Activated T-cell treated with anti-CD3 and anti-CD28 coated beads, Interleukin-2, amount 50 U/mL, for 24 hours (primary cell): Measurements from ENCODE around the gene HERPUD2.
"Not testable (repeated sequence)": the region's sequence is repeated elsewhere in the genome, so short reads cannot be mapped to it uniquely, and the experiment has no call there.

ENCODE experiments used
- DNase-seq: peaks from one replicate; pipeline ENCODE4 v3.0.0-alpha.2; 2020
- H3K27ac Mint-ChIP-seq: 2 replicates; pipeline ENCODE4 v1.8.0; 2020; ENCODE audit warnings: mild to moderate bottlenecking, mixed read lengths
- H3K27me3 Mint-ChIP-seq: 2 replicates; pipeline ENCODE4 v1.8.0; 2020; ENCODE audit warnings: mixed read lengths
- H3K36me3 Mint-ChIP-seq: 2 replicates; pipeline ENCODE4 v1.8.0; 2020; ENCODE audit warnings: low read depth, mixed read lengths
- H3K4me1 Mint-ChIP-seq: 2 replicates; pipeline ENCODE4 v1.8.0; 2020; ENCODE audit warnings: low read depth, mixed read lengths
- H3K4me3 Mint-ChIP-seq: 2 replicates; pipeline ENCODE4 v1.8.0; 2020; ENCODE audit warnings: mild to moderate bottlenecking, moderate library complexity, mixed read lengths
- H3K9me3 Mint-ChIP-seq: 2 replicates; pipeline ENCODE4 v1.8.0; 2020; ENCODE audit warnings: mixed read lengths

HERPUD2 gene

DNA sequence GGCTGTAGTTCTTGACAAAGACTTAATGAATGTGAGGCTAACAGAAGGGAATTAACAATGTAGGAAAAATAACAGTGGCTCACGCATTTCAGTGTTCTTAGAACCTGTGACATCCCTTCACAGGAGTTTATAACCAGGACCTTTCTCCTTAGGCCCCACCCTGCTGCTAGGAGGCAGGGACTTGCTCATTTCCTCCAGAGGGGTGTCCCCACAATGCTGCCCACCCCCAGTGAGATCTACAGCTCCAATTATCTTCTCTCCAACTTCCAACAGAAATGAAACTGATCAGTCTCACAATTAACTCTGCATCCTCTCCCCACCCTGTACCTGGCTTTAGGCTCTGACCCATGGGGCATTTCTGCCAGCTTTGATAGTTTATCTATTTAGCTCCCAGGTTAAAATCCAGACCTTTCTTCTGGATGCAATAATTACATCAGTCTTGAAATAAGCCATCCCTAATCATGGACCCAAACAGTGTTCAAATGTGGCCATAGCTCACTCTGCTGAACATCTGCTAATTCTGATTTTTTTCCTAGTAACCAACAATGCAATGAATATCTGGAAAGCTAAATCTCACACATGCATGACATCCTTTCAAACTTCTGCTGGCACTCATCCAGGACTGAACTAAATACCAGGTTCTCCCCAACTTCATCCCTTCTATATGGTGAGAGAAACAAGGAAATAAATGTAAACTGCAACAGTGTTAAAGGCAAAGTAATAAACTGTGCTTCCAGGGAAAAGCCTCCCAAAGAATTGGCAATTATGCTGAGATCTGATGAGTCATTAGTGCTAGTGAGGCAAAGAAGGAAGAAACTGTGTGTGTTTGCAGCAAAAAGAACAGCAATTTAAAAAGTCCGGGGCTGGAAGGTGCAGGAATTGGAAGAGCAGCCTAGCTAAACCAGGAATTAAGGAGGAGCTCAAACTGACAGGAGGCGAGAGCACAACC, 64.6 kb downstream of the HERPUD2 start:
- H3K9me3 Mint-ChIP-seq: no peaks in the 10 kb centered on the region
- H3K4me1 Mint-ChIP-seq: no peaks in the 10 kb centered on the region
- no peak overlapping the region for H3K4me3 Mint-ChIP-seq
- H3K36me3 Mint-ChIP-seq: peaks cover 49% of the 10 kb centered on the region
- no peaks in the 10 kb centered on the region for H3K27me3 Mint-ChIP-seq
- peak overlapping the region; percentile 24 for H3K27ac Mint-ChIP-seq
- DNase-seq: no peak

DNA sequence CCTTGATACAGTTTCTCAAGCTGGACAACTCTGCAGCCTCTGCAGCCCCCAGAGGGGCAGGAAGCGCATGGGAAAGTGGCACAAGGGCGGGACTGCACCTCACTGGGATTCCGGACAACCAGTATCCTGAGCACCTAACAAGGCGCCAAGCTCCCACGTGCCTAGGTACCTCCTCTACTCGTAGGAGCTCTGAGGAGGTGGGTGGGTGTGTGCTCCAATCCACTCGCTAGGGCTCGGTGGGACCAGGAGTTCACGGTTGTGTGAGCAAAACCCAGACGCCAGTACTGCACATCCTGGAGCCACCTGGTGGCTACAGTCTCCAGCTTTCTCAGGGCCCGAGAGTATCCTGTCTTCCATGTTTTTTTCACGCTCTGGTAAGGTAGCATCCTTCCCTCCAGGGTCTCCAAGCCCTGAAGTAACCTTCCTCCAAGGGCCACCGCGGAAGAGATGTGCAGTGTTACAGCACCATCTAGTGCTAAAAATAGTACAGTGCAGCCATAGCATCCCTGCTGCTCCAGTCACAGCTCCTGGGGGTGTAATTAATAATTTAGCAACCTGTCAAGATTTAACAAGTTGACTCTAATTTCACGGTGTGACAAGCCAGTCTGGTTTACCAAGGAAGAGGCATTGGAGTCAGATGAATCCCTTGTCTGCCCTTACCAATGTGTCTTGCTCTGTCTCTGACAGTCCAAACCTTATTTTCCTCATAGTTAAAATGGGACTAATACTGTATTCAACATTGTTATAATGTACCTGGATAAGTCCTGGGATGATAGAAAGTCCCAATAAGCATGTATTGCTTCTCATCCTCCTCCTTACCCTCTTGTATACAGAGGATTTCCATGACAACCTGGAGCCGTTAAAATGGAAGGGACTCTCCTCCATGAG, 70.4 kb downstream of the HERPUD2 start:
- peak; percentile 54 for DNase-seq
- Mint-ChIP-seq H3K36me3 (peaks cover 7% of the 10 kb centered on the region), H3K27me3 (no peaks in the 10 kb centered on the region), H3K27ac (no peak overlapping the region), H3K4me3 (no peak overlapping the region), H3K4me1 (peaks cover 1% of the 10 kb centered on the region), H3K9me3 (no peaks in the 10 kb centered on the region)

DNA sequence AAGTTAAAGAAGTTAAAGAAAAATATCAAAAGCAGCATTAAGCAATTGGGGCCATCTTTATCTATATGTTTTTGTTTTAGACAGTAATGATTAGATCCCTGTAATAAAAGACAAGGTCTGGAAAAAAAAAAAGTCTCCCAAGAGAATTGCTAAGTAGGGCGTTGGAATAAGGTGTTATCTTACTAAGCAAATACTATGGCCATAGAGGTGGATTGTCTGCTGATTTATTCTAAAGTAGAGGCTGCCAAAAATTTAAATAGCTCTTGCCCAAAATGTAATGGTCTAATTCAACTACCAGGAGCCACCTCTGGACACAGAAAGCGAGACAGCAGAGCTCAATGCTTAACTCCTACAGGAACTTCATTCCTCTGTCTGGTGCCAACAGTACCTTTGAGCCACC, 71.6 kb downstream of the HERPUD2 start:
- no peak for DNase-seq
- Mint-ChIP-seq H3K4me3 (no peak overlapping the region), H3K27ac (no peak overlapping the region), H3K27me3 (no peaks in the 10 kb centered on the region), H3K4me1 (peaks cover 1% of the 10 kb centered on the region), H3K36me3 (no peaks in the 10 kb centered on the region), H3K9me3 (no peaks in the 10 kb centered on the region)

DNA sequence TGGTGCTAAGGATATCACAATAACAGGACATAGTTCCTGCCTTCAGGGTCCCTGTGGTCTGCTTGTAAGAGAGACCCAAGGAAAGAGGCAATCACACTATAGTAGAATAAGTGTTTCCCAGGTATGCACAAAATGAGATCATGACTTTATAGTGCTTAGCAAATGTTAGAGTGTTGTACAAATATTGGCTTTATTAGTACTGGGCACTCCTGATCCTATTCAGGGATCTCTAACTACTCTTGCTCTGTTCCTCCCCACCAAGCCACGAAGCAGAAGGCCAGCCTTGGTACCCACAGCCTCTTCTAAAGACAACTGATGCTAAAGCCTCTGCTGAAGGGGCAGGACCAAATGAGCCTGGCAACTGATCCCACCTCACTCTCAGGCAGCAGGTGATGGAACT, 75.1 kb downstream of the HERPUD2 start:
- H3K9me3 Mint-ChIP-seq: no peaks in the 10 kb centered on the region
- peaks cover 1% of the 10 kb centered on the region for H3K4me1 Mint-ChIP-seq
- H3K4me3 Mint-ChIP-seq: no peak overlapping the region
- no peak overlapping the region for H3K27ac Mint-ChIP-seq
- no peak for DNase-seq
- H3K36me3 Mint-ChIP-seq: no peaks in the 10 kb centered on the region
- no peaks in the 10 kb centered on the region for H3K27me3 Mint-ChIP-seq

- no peak overlapping the region for H3K4me3 Mint-ChIP-seq
- H3K9me3 Mint-ChIP-seq: no peaks in the 10 kb centered on the region
- peaks cover 4% of the 10 kb centered on the region for H3K36me3 Mint-ChIP-seq
- DNase-seq: no peak
- no peak overlapping the region for H3K27ac Mint-ChIP-seq
- H3K4me1 Mint-ChIP-seq: no peaks in the 10 kb centered on the region
- H3K27me3 Mint-ChIP-seq: no peaks in the 10 kb centered on the region
These were observed 77.9 kb downstream of the HERPUD2 start for GRCh38 chr7:35617041-35617440.

- Mint-ChIP-seq H3K4me1 (no peaks in the 10 kb centered on the region), H3K36me3 (peaks cover 4% of the 10 kb centered on the region), H3K27me3 (no peaks in the 10 kb centered on the region), H3K4me3 (no peak overlapping the region), H3K27ac (no peak overlapping the region), H3K9me3 (no peaks in the 10 kb centered on the region)
- DNase-seq: no peak
These were observed 81.8 kb downstream of the HERPUD2 start for GRCh38 chr7:35613150-35613549.

DNA sequence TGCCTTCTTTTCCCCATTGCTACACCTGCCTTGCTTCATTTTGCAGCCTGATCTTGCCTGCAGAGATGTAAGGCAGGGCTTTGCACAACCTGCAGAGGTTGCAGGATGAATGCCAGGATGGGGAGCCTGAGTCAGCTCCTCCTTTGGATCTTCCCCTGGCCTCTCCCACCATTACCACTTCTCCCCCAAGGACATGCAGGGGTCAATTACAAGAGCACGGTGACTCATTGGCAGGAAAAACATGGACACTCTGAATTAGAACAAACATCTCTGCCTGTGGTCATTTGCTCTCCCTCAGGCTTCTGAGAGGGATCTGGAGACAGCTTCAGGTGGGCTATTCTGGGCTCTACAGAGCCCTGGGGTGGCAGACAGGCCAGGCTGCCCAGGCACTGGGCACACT, 89.2 kb downstream of the HERPUD2 start:
- Mint-ChIP-seq H3K4me3 (no peak overlapping the region), H3K36me3 (no peaks in the 10 kb centered on the region), H3K4me1 (no peaks in the 10 kb centered on the region), H3K27me3 (no peaks in the 10 kb centered on the region), H3K9me3 (no peaks in the 10 kb centered on the region), H3K27ac (no peak overlapping the region)
- no peak for DNase-seq

- no peaks in the 10 kb centered on the region for H3K9me3 Mint-ChIP-seq
- DNase-seq: no peak
- H3K27ac Mint-ChIP-seq: no peak overlapping the region
- H3K27me3 Mint-ChIP-seq: no peaks in the 10 kb centered on the region
- no peaks in the 10 kb centered on the region for H3K36me3 Mint-ChIP-seq
- H3K4me1 Mint-ChIP-seq: no peaks in the 10 kb centered on the region
- H3K4me3 Mint-ChIP-seq: no peak overlapping the region
These were observed 90.3 kb downstream of the HERPUD2 start for GRCh38 chr7:35604595-35604994.

DNA sequence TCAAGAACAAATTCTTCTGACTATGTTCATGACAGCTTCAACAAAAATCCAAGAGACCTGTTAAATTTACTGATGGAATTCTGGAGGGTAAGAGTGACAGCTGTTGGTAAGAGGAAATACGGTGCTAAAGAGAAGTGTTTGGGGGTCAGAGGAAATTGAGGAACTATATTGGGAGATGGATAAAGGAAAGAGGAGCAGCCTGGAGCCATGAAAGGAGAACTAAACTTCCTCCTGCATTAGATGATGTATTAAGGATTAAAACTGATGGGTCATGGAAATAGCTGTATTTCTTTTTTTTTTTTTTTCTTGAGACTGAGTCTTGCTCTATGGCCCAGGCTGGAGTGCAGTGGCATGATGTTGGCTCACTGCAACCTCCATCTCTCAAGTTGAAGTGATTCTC, 95.3 kb downstream of the HERPUD2 start:
- H3K4me3 Mint-ChIP-seq: no peak overlapping the region
- no peaks in the 10 kb centered on the region for H3K27me3 Mint-ChIP-seq
- H3K9me3 Mint-ChIP-seq: no peaks in the 10 kb centered on the region
- H3K27ac Mint-ChIP-seq: no peak overlapping the region
- no peaks in the 10 kb centered on the region for H3K36me3 Mint-ChIP-seq
- no peak for DNase-seq
- no peaks in the 10 kb centered on the region for H3K4me1 Mint-ChIP-seq

DNA sequence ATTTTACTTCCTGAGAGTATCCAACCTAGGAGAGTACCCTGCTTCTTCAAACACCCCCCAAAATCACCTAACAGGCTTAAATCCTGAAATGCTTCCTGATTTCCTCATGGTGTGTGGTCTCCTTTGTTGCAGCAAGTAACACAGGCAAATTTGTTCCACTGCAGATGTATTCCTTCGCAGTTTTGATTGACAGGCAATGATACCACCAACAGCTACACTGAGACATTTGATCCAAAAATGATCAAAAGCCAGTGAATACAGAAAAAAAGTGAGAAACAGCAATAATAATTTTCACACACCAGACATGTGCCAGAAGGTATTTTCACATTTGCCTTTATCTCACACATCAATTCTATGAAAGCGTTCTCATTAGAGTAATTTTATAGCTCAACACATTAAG, 95.9 kb downstream of the HERPUD2 start:
- no peak for DNase-seq
- Mint-ChIP-seq H3K36me3 (no peaks in the 10 kb centered on the region), H3K27me3 (no peaks in the 10 kb centered on the region), H3K27ac (no peak overlapping the region), H3K4me1 (no peaks in the 10 kb centered on the region), H3K4me3 (no peak overlapping the region), H3K9me3 (no peaks in the 10 kb centered on the region)

DNA sequence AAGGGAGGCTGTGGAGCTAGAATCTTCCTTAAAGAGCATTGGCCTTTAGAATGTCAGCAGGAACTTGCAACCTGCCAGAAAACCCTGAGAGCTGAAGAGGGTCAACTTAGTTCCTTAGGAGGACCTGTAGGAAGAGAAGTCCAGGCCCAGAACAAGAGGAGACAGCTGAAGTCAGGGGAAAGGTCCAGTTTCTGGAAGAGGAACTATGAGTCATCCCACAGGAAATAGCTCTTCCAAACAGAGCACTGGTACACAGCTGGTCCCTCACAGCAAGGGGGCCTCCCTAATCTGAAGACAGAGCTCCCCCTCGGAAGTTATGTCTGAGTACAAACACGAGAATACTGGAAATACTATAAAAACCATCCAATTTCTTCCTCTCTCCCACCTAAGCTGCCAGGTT, 98.9 kb downstream of the HERPUD2 start:
- no peak for DNase-seq
- Mint-ChIP-seq H3K27me3 (no peaks in the 10 kb centered on the region), H3K4me3 (no peak overlapping the region)

DNA sequence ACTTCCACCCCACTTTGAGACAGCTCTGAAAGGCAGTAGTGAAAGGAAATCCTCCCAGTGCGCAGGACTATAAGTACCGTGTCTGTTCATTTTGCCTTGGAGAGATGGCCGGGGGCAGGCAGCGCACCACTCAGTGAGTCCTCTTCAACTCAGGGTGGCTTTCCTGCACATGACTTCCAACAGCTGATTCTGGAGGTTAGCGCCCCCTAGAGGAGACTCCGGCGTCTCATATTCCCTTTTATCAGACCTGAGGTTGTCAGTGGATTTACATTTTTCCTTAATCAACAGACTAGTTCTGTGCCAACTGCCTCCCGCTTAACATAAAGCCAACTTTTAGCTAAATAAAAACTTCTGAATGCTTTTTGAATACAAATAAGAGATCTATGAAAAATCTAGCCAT, 101.0 kb downstream of the HERPUD2 start:
- no peaks in the 10 kb centered on the region for H3K9me3 Mint-ChIP-seq
- no peak for DNase-seq
- H3K27me3 Mint-ChIP-seq: no peaks in the 10 kb centered on the region
- no peak overlapping the region for H3K4me3 Mint-ChIP-seq
- H3K36me3 Mint-ChIP-seq: no peaks in the 10 kb centered on the region
- no peak overlapping the region for H3K27ac Mint-ChIP-seq
- H3K4me1 Mint-ChIP-seq: no peaks in the 10 kb centered on the region

More for the DNA sequence above, 98.9 kb downstream of the HERPUD2 start:
- H3K36me3 Mint-ChIP-seq: no peaks in the 10 kb centered on the region
- H3K9me3 Mint-ChIP-seq: no peaks in the 10 kb centered on the region
- H3K27ac Mint-ChIP-seq: no peak overlapping the region
- H3K4me1 Mint-ChIP-seq: no peaks in the 10 kb centered on the region

- no peak for DNase-seq
- Mint-ChIP-seq H3K36me3 (no peaks in the 10 kb centered on the region), H3K4me3 (no peak overlapping the region), H3K27me3 (no peaks in the 10 kb centered on the region), H3K9me3 (no peaks in the 10 kb centered on the region), H3K4me1 (no peaks in the 10 kb centered on the region), H3K27ac (no peak overlapping the region)
These were observed 106.3 kb downstream of the HERPUD2 start for GRCh38 chr7:35588647-35589046.

GRCh38 chr7:35584990-35585389, 109.9 kb downstream of the HERPUD2 start:
- Mint-ChIP-seq H3K9me3 (no peaks in the 10 kb centered on the region), H3K4me3 (no peak overlapping the region), H3K27ac (no peak overlapping the region), H3K4me1 (no peaks in the 10 kb centered on the region), H3K27me3 (no peaks in the 10 kb centered on the region), H3K36me3 (no peaks in the 10 kb centered on the region)
- DNase-seq: no peak

DNA sequence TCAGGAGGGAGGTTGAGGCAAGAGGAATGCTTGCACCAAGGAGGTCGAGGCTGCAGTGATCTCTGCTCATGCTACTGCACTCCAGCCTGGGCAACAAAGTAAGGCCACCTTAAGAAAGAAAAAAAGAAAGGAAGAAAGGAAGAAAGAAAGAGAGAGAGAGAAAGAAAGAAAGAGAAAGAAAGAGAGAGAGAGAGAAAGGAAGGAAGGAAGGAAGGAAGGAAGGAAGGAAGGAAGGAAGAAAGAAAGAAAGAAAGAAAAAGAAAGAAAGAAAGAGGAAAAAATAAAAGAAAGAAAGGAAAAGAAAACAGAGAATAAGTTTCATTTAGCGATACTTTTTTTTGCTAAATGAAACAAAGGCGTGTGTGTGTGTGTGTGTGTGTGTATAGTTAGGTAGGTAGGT, 110.4 kb downstream of the HERPUD2 start:
- not testable (repeated sequence) for H3K36me3 Mint-ChIP-seq, H3K9me3 Mint-ChIP-seq, H3K4me1 Mint-ChIP-seq, H3K27me3 Mint-ChIP-seq, H3K4me3 Mint-ChIP-seq, H3K27ac Mint-ChIP-seq, DNase-seq
